ENCODE measurements around the gene KLF15.
"Not testable (repeated sequence)": the region's sequence is repeated elsewhere in the genome, so short reads cannot be mapped to it uniquely, and the experiment has no call there.

Gene KLF15

DNA sequence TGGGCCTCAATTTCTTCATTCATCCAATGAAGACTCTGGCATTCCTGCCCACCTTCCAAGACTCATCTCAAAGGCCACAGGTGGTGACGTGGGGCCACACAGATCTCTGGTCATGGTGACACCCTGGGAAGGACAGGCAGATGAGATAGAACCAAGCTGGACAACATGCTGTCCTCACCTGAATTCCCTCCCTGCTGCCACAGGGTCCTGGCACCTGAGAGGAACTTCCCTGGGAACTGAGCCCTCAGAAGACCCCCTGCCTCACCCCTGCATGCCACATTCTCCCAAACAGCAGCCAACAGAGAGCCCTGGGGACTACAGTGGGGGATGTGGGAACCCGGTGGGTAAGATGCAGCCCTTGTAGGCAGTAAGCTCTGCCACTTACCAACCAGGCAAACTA lies 10.7 kb downstream of the KLF15 start:
- DNase-seq (ENCODE audit: low read depth): no peak

DNA sequence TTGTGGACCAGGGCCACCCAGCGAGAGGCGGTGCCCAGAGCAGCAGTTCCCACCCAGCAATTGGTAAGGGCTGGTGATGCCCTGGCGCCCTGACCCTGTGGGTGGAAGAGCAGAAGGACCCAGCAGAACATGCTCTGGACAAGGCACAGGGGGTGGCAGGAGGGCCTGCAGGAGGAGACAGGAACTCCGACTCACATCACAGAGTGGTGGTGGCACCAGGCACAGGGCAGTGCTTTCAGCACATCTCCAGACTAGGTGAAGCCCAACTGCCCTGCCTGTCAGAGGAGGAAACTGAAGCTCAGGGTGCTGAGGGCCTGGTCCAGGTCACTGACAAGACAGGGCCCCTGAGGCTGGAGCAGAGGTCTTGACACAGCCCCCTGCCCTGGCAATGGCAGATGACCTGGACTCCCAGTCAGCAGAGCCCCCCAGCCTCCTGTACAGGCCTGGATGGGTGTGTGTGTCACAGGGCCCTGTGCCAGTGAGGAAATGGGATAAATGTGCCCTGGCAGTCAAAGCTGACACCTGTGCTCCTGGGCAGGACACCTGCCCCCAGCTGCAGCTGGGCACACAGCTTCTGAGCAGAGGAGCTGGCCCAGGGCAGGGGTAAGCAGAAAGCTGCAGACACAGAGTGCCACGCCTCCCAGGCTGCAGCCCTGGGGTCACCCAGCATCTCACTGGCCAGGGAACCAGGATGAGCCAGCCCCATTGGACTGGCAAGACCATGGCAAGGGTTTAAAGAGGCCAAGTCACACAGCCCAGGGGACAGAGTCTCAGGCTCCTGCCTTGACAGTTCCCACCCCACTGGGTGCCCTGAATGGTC lies 11.4 kb downstream of the KLF15 start:
- DNase-seq (ENCODE audit: low read depth): no peak

DNA sequence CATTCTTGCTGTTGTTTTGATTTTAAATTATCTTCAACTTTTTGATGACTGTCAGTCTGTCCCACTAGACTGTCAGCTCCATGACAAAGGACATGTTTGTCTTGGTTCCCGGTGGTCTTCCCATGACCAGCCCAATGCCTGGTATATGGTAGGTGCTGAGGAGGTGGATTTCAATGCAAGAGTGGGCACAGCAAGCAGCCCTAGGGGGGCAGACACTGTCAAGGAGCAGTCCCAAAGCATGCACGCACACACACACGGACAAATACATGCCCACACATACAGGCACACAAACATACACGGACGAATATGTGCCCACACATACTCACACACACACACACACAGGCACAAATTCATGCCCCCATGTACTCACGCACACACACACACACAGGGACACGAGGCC lies 12.0 kb downstream of the KLF15 start:
- DNase-seq (ENCODE audit: low read depth): no peak

DNA sequence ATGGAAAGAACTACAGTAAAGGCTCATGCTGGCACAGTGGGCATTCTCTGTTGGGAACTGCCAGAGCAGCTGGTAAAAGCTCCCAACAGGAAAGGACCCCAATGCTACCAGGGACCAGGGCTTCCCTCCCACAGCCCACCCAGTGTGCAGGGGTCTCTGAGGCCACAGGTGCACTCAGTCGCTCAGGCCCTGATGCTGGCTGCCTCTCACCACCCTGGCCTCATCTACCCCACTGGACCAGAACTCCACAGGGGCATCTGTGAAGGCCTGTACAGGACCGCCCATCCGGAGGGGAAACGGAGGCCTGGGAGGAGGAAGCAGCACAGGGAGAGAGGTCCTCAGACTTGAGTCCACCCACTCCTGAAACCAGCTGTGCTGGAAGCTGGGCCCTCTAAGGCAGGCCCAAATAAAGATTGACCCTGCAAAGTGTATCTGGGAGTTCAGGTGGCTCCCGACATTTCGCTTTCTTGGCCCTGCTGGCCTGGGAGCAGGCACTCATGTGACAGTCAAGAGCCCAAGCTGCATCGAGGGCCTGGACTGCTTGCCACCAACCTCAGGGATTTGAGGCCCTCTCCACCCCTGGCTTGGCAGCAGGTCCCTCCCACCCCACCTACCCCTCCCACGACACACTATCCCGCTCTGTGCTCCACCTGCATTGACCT lies 12.7 kb downstream of the KLF15 start:
- no peak for DNase-seq (ENCODE audit: low read depth)

DNA sequence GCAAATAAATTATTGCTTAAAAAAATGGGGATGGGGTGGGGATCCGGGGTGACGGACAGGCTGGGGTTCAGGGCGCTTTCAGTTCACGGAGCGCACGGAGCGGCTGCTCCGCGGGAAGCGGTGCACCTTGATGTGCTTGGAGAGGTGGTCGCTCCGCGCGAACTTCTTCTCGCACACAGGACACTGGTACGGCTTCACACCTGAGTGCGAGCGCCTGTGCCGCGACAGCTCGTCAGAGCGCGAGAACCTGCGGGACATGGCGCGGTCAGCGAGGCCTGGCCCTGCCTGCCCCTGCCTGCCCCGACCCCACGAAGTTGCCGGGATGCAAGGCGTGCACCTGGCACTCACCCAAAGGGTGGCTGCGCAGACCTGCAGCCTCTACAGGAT lies 13.6 kb downstream of the KLF15 start:
- no peak for DNase-seq (ENCODE audit: low read depth)

DNA sequence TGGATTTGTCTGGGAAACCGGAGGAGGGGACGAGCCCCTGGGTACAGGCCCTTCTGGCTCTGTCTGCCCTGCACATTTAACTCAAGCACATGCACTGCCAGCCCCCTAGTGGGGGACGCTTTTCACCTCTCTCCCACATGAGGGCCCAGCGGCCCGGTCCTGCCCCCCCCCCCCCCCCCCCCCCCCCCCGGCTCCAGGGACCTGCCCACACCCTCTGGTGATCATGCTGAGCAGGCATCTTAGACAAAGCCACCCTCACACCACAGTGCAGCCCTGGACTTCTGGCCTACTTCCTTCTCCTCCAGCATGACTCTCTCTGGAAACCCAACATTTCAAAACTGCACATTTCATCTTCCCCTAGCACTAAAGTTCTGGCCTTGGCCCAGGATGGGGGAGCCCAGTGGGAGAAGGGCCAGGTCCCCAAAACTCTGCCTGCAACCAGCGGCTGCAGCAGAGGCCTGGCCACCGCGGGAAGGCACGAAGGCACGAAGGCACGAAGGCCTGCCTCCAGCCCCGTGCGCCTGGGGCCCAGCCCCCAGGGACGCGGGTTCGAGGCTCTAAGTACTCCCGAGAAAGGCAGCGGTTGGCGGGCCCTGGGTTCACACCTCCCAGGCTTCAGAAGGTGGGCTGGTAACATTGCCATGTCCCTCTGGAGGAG lies 14.1 kb downstream of the KLF15 start:
- DNase-seq (ENCODE audit: low read depth): no peak

DNA sequence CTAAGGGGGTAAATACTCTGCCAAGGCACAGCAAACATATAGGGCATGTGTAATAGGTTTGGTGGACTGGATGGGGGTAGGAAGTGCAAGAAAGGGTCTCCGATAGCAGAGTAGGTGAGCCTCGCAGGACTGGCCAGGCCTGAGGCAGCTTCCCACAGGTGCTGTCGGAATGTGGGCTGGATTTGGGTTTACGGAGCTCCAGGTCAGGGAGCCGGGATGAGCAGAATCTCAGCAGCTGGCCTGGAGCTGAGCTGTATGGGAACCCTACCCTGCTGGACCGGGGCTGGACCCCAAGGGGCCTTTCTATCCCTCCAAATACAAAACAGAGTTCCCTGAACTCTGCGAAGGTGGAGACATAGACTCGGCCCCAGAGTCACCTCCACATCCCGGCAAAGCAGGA lies 15.0 kb downstream of the KLF15 start:
- no peak for DNase-seq (ENCODE audit: low read depth)

DNA sequence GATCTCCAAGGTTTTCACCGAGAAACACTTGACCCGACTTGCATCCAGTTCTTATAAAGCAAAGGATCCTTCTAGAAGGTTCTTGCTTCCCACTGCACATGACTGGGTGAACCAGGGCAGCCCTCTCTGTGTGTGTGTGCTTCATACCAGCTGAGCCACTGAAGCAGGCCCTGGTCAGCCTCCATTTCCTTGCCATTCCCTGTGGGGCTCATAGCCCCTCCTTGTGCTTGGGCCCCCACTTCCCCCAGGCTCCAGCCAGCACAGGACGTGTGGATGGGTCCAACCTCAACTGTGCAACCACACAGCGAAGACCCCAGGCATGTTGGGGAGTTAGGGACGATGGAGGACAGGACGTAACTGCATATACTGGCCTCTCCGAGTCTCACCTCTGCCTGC lies 15.5 kb downstream of the KLF15 start:
- DNase-seq (ENCODE audit: low read depth): no peak

DNA sequence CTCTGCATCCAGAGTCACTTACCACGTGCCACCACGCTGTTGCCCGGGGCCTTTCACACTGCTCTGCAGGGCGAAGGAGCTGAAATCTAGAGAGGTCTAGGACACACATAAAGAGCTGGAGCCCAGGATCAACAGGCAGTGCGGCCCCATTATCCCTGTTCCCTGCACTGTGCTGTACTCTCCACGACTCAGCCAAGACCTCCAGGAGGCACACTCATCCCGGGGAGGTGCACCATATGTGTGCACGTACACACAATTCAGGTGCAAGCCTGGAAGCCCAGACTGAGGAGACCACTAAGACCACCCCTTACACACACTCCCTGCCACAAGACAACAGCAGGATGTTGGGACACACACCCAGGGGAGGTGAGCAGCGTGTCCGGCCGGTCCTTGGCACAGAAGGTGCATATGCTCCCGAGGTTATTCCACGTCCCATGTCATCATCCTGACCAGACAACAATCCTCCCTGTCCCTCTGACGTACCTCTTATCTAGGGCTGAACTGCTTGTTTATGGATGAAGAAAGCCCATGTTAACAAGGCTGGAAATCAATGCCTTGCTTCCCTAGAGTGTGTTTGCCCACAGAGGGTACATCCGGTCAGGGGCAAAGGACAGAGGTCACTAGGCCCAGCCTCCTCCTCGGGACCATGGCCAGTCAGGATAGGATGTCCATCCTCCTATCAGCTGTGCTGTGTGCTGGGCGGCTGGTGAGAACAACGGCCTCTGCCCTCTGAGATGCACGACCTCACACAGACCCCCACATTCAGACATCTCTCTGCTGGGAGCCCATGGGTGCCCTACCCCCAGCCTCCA lies 16.1 kb downstream of the KLF15 start:
- no peak for DNase-seq (ENCODE audit: low read depth)

DNA sequence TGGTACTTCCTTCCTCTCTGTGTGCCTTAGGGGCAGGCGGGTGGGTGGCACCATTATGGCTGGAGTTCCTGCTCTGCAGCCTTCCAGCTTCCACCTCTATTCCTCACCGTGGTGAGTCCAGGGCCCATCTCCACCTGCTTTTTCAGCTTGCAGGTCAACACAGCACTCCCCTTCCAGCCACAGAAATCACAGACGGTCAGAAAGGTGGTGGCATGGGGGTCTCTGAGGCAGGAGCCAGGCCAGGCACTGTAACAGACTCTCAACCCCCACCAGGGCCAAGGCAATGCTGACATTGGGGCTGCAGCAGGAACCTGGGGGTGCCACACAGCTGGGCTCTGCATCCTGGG lies 16.6 kb downstream of the KLF15 start:
- DNase-seq (ENCODE audit: low read depth): no peak

DNA sequence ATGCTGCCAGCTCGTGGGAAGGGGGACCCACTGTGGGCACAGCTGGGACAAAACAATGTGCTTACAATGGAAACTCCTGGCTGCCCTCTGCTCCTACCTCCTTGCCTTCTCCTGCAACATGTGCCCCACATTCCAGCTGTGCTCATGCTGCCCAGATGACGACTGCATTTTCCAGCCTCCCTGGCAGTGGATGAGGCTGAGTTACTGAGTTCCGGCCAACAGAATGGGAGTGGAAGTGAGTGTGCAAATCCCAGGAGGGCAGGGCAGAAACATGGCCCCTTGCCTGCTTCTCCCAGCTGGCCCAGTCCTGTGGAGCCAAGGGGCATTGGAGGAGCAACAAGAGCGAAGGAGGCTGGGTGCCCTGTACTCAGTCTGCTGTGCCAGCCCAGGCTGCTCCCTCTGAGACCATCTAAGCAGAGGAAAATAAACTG lies 17.1 kb downstream of the KLF15 start:
- no peak for DNase-seq (ENCODE audit: low read depth)

DNA sequence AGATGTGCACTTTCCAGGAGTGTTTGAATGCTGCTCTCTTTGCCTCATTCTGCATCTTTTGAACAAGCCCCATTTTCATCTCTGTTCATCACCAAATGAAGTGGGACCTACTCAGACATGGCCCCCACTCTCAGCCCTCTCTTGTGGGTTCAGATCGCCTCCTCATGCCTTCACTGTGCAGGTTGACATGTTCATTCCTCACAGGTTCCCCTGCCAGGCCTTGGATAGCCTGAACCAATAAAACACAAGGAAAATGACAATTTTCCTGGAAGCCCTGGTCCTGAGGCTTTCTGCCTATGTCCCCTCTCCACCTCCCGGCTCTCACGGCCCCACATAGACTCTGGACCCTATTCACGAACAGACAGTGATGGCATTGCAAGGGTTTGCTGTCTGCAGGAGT lies 17.7 kb downstream of the KLF15 start:
- DNase-seq (ENCODE audit: low read depth): no peak

DNA sequence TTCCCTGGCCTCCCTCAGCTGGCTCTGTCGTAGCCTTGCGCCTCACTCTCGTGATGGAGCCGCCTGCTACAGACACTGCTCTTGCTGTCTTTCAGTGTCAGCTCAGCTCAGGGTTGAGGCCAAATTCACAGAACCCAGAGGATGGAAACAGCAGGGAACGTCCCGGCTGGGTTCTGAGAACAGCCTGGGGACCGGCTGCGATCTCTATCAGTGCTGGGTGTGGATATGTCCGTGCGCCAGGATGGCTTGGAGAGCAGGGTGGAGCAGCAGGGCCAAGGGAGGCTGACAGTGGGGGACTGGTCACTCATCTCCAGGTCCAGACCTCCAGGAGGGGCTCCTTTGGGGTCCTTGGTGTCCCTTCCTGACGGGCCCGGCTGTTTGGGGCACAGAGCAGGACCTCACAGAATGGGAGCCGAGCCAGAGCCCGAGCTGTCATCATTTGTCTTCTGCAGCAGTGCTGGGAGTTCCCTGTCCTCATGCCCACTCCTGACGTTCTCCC lies 18.4 kb downstream of the KLF15 start:
- DNase-seq (ENCODE audit: low read depth): no peak

DNA sequence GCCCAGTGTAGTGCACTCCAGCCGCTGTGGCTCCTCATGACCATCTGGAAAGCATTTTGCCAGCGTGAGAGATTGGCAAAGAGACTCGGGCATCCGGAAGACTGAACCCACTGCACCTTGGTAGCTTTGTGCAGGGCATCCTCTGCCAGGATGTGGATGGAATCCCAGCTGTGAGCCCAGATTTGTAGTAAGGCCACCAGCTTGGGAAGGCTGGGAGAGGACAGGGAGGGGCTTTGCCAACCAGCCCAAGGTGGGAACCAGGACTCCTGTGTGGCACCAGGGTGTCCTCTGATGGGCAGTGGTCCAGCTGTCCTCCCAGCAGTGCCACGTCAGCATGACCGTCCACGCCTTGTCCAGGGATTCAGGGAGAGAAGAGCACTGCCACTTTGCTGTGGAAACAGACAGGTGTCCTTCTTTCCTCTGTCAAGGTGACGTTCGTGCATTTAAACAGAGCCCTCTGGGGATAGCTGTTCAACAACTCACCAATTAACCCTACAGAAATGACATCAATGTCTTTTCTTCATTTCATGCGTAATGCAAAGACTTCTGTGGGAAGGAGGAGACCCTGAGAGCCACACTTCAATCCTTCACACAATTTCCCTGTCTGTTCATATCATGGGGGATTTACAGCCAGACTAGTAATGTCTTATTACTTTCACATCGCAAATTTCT lies 19.1 kb downstream of the KLF15 start:
- no peak for DNase-seq (ENCODE audit: low read depth)

DNA sequence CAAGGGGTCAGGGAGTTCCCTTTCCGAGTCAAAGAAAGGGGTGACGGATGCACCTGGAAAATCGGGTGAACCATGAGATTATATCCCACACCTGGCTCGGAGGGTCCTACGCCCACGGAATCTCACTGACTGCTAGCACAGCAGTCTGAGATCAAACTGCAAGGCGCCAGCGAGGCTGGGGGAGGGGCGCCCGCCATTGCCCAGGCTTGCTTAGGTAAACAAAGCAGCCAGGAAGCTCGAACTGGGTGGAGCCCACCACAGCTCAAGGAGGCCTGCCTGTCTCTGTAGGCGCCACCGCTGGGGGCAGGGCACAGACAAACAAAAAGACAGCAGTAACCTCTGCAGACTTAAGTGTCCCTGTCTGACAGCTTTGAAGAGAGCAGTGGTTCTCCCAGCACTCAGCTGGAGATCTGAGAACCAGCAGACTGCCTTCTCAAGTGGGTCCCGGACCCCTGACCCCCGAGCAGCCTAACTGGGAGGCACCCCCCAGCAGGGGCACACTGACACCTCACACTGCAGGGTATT lies 25.3 kb downstream of the KLF15 start:
- not testable (repeated sequence) for DNase-seq (ENCODE audit: low read depth)

DNA sequence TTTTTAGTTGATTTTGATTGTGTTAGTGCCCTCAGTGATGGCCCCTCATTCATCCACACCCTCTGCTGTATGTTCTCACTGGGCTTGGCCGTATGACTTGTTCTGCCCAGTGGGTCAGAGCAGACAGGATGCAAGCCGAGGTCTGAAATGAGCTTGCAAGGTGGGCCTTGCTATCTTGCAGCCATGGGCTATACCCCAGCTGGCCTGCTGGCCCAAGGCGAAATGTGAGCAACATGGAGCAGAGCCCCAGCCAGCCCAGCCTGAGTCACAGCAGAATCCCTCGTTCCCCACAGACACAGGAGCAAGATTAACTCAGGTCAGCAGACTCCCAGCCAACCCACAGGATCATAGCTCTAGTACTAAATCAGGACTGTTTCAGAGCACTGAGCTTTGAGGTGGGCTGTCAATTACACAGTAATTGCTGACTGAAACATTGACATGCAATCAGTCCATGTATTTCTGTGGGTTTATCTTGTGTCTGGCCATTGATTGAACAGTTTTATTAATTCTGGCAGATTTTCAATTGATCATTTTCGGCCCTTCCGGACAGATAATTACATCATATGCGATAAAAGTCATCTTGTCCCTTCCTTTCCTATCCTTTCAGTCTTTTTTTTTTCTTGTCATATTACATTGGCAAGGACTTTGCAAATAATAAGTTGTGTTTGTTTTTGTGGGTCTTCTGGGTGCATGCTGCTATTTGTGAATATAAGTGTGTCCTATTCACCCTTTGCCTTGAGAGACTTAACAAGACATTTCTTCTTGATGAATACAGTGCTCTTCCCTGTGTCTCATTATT lies 27.1 kb downstream of the KLF15 start:
- DNase-seq (ENCODE audit: low read depth): no peak

DNA sequence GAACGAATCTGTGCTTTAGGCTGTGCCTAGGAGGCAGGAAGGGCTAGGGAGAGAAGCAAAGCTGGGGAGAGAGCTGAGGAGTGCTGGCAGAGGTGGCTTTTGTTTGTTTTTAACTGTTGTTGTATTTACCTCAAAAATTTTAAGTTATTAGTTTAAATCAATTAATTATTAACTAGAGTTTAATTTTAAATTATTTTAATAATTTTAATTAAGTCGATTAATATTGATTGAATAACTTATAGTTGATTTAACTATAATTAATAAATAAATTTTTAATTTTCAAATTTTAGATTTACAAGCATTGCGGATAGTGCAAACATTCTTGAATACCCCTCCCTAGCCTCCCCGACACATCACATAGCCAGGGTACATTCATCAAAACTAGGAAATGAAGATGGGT lies 30.6 kb downstream of the KLF15 start:
- DNase-seq (ENCODE audit: low read depth): no peak

DNA sequence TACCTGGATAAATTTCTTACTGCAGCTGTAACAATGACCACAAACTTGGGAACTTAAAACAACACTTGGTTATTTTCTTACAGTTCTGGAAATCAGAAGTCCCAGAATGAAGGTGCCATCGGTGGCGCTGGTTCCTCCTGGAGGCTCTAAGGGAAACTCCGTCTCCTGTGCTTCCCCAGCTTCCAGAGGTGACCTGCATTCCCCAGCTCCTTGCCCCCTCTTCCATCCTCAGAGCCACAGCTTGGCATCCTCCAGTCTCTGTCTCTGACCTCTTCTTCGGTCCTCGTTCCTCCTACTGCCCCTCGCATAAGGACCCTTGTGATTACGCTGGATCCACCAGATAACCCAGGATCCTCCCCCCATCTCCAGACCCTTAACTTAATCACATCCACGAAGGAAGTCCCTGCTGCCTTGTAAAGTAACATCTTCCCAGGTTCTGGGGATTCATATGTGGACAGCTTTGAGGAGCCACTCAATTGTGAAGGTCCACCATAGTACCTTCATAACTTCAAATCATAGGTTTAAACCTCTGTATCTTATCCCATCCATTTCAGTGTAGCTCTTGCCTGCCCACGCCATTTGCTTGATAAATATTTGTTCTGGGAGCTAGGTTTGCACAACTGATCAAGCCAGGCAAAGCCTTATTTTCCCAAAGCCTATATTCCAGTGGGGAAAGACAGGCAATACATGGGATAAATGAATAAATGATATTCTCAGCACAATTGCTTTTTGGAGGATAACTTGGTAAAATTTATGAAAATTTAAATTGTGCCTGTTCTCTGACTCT lies 34.8 kb downstream of the KLF15 start:
- no peak for DNase-seq (ENCODE audit: low read depth)

DNA sequence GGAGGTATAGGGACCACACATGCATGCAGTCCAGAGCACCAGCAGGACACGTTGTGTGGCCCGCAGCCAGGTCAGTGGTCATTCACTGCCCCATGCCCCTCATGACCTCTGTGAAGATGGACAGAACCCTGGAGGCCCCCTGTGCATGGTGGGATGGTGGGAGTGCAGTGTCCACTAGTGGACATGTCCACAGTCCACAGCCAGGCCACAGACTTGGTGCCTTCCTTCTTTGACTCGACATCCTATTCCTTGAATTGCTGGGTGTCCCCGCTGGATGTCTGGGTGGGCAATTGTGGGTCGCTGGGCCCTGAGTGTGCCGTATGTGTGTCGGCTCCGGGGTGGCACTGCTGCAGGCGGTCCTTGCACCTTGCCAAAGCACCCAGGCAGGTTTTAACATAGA lies 35.7 kb downstream of the KLF15 start:
- no peak for DNase-seq (ENCODE audit: low read depth)
